H9 (cell line): ENCODE measurements around the gene CTPS2. TPM values are rescaled to one million over a fixed set of nuclear protein-coding genes. Genes with fewer than 3 reads are reported as not detected.
A peak's percentile ranks its signal among the peaks of the same experiment; 100 is the strongest.

Experiments
- DNase-seq: peaks from one replicate; pipeline ENCODE4 v3.0.0-alpha.2; 2017
- H2AFZ ChIP-seq: one replicate; pipeline ENCODE4 v1.6.1; 2013; ENCODE audit warnings: mild to moderate bottlenecking, low read length, control low read depth, moderate library complexity
- H2AK5ac ChIP-seq: 2 replicates; pipeline ENCODE4 v1.6.1; 2013; ENCODE audit warnings: low read length, control low read depth, mixed read lengths; ENCODE audit not compliant: insufficient read length
- H2BK120ac ChIP-seq: one replicate; pipeline ENCODE4 v1.6.1; 2013; ENCODE audit warnings: low read depth, mild to moderate bottlenecking, low read length, control low read depth, inconsistent platforms; ENCODE audit not compliant: poor library complexity, severe bottlenecking
- H2BK12ac ChIP-seq: 2 replicates; pipeline ENCODE4 v1.6.1; 2013; ENCODE audit warnings: low read length, control low read depth, mixed read lengths, low read depth; ENCODE audit not compliant: insufficient read length
- H2BK15ac ChIP-seq: 2 replicates; pipeline ENCODE4 v1.6.1; 2013; ENCODE audit warnings: low read depth, low read length, control low read depth
- H2BK20ac ChIP-seq: one replicate; pipeline ENCODE4 v1.6.1; 2013; ENCODE audit warnings: low read depth, mild to moderate bottlenecking, low read length, control low read depth, inconsistent platforms; ENCODE audit not compliant: poor library complexity, severe bottlenecking
- H2BK5ac ChIP-seq: 2 replicates; pipeline ENCODE4 v1.6.1; 2013; ENCODE audit warnings: low read length, control low read depth, mixed read lengths; ENCODE audit not compliant: insufficient read length
- H3K14ac ChIP-seq: 2 replicates; pipeline ENCODE4 v1.6.1; 2013; ENCODE audit warnings: low read length, control low read depth; ENCODE audit not compliant: insufficient read depth
- H3K18ac ChIP-seq: 2 replicates; pipeline ENCODE4 v1.6.1; 2013; ENCODE audit warnings: low read depth, mild to moderate bottlenecking, mixed read lengths, low read length, control low read depth; ENCODE audit not compliant: insufficient read length
- H3K23ac ChIP-seq: 2 replicates; pipeline ENCODE4 v1.6.1; 2013; ENCODE audit warnings: low read length, control low read depth, mixed read lengths, low read depth; ENCODE audit not compliant: insufficient read length
- H3K23me2 ChIP-seq: 2 replicates; pipeline ENCODE4 v1.6.1; 2013; ENCODE audit warnings: low read depth, mild to moderate bottlenecking, mixed read lengths, low read length, control low read depth; ENCODE audit not compliant: insufficient read length, poor library complexity, severe bottlenecking
- H3K27ac ChIP-seq: 2 replicates; pipeline ENCODE4 v1.5.1; 2013; ENCODE audit warnings: low read length, control low read depth, mixed read lengths, low read depth; ENCODE audit not compliant: insufficient read length
- H3K27me3 ChIP-seq: 2 replicates; pipeline ENCODE4 v1.6.1; 2013; ENCODE audit warnings: low read length, control low read depth, inconsistent platforms; ENCODE audit not compliant: insufficient read depth
- H3K4ac ChIP-seq: 2 replicates; pipeline ENCODE4 v1.6.1; 2013; ENCODE audit warnings: low read depth, mild to moderate bottlenecking, control low read depth, inconsistent platforms, low read length, moderate library complexity
- H3K4me1 ChIP-seq: 2 replicates; pipeline ENCODE4 v1.6.1; 2013; ENCODE audit warnings: low read length, control low read depth, inconsistent platforms; ENCODE audit not compliant: insufficient read depth
- H3K4me2 ChIP-seq: 2 replicates; pipeline ENCODE4 v1.6.1; 2013; ENCODE audit warnings: low read length, control low read depth, mixed read lengths; ENCODE audit not compliant: insufficient read length, insufficient read depth
- H3K56ac ChIP-seq: 2 replicates; pipeline ENCODE4 v1.6.1; 2013; ENCODE audit warnings: low read depth, mild to moderate bottlenecking, mixed read lengths, low read length, control low read depth; ENCODE audit not compliant: insufficient read length
- H3K79me1 ChIP-seq: 2 replicates; pipeline ENCODE4 v1.6.1; 2013; ENCODE audit warnings: low read depth, mild to moderate bottlenecking, moderate library complexity, low read length, control low read depth, inconsistent platforms; ENCODE audit not compliant: insufficient read depth, poor library complexity, severe bottlenecking
- H3K79me2 ChIP-seq: 2 replicates; pipeline ENCODE4 v1.6.1; 2013; ENCODE audit warnings: low read length, control low read depth, inconsistent platforms; ENCODE audit not compliant: insufficient read depth
- H3K9ac ChIP-seq: 2 replicates; pipeline ENCODE4 v1.6.1; 2013; ENCODE audit warnings: low read length, control low read depth, mixed read lengths; ENCODE audit not compliant: insufficient read length; ENCODE audit errors: extremely low read depth
- H3K9me3 ChIP-seq: one replicate; pipeline ENCODE4 v1.6.1; 2013; ENCODE audit warnings: low read depth, low read length, inconsistent platforms; ENCODE audit not compliant: control insufficient read depth
- H3T11ph ChIP-seq: one replicate; pipeline ENCODE4 v1.6.1; 2013; ENCODE audit warnings: mild to moderate bottlenecking, low read length, control low read depth, inconsistent platforms
- H4K20me1 ChIP-seq: one replicate; pipeline ENCODE4 v1.6.1; 2013; ENCODE audit not compliant: control insufficient read depth, insufficient read length, insufficient read depth
- H4K5ac ChIP-seq: 2 replicates; pipeline ENCODE4 v1.6.1; 2013; ENCODE audit warnings: low read depth, mild to moderate bottlenecking, mixed read lengths, low read length, control low read depth; ENCODE audit not compliant: insufficient read length
- H4K8ac ChIP-seq: replicated peaks from 2 replicates; pipeline ENCODE4 v1.6.1; 2013; ENCODE audit warnings: low read length, control low read depth, mixed read lengths, low read depth; ENCODE audit not compliant: insufficient read length
- H4K91ac ChIP-seq: 2 replicates; pipeline ENCODE4 v1.6.1; 2013; ENCODE audit warnings: low read depth, mild to moderate bottlenecking, moderate library complexity, mixed read lengths, low read length, control low read depth; ENCODE audit not compliant: insufficient read length
- H3K27ac Mint-ChIP-seq, 3 experiments: 2 replicates in 2 of 3; 3 replicates in 1 of 3; pipeline ENCODE4 v1.8.0; 2020 to 2021; ENCODE audit warnings: mixed read lengths in 3 of 3, mild to moderate bottlenecking in 1 of 3, moderate library complexity in 1 of 3
- H3K27me3 Mint-ChIP-seq: 2 replicates; pipeline ENCODE4 v1.8.0; 2021; ENCODE audit warnings: low read depth, mild to moderate bottlenecking, moderate library complexity, mixed read lengths
- H3K36me3 Mint-ChIP-seq, 3 experiments: 2 replicates in 2 of 3; 3 replicates in 1 of 3; pipeline ENCODE4 v1.8.0; 2020 to 2021; ENCODE audit warnings: low read depth in 3 of 3, mixed read lengths in 3 of 3; ENCODE audit not compliant: insufficient read depth in 1 of 3
- H3K4me1 Mint-ChIP-seq, 2 experiments: 2 replicates each; pipeline ENCODE4 v1.8.0; 2020; ENCODE audit warnings: mixed read lengths in 2 of 2
- H3K4me3 Mint-ChIP-seq, 2 experiments: 2 replicates in 1 of 2; 3 replicates in 1 of 2; pipeline ENCODE4 v1.8.0; 2020 to 2021; ENCODE audit warnings: mild to moderate bottlenecking in 2 of 2, mixed read lengths in 2 of 2, moderate library complexity in 1 of 2
- H3K9me3 Mint-ChIP-seq, 2 experiments: 2 replicates in 1 of 2; 3 replicates in 1 of 2; pipeline ENCODE4 v1.8.0; 2020; ENCODE audit warnings: mild to moderate bottlenecking in 2 of 2, mixed read lengths in 2 of 2, moderate library complexity in 1 of 2
- CTCF ChIP-seq: fragments of 200-600 bp; sonication (generic); conservative IDR thresholded peaks from 3 replicates; pipeline ENCODE4 v1.8.0; 2021; ENCODE audit warnings: antibody characterized with exemption, mild to moderate bottlenecking
- WGBS: extraction: QIAGEN DNeasy Blood & Tissue Kit; methylation state at CpG from one replicate; pipeline ENCODE4 v1.1.7; 2013; ENCODE audit warnings: missing lambda C conversion rate, low lambda C conversion rate, mixed read lengths; ENCODE audit not compliant: insufficient read length; ENCODE audit errors: extremely low coverage; 5-methylcytosine and 5-hydroxymethylcytosine counted together
- total RNA-seq: library from RNA; stranded (reverse); gene quantifications from 2 replicates; pipeline ENCODE4 v1.2.1, GENCODE V29; 2021

Gene CTPS2
- total RNA-seq, 1 experiment from 2014 or later = 69.7 TPM

GRCh38 chrX:16745102-16745501 lies 32.6 kb upstream of the CTPS2 start:
- no peak overlapping the region for H3K27ac ChIP-seq
- no peaks in the 10 kb centered on the region for H3K23me2 ChIP-seq
- H3K18ac ChIP-seq = no peak overlapping the region
- Mint-ChIP-seq H3K9me3 (no peaks in the 10 kb centered on the region), H3K27me3 (no peaks in the 10 kb centered on the region), H3K4me1 (no peaks in the 10 kb centered on the region), H3K4me3 (no peak overlapping the region), H3K27ac (0 out of 7 replicates have a peak overlapping the region, but pooled peaks of 2 of the 3 experiments have one; percentile 68 to 70), H3K36me3 (peaks cover 51 to 93% (median 83%) of the 10 kb centered on the region in 3 experiments; a peak in 6 of 7 replicates)
- H4K91ac ChIP-seq = no peak overlapping the region
- H2AK5ac ChIP-seq = no peak overlapping the region
- no peak for DNase-seq
- no peak overlapping the region for H3K9ac ChIP-seq
- no peak overlapping the region for H2BK12ac ChIP-seq
- WGBS = no CpG with 5 or more reads among the region's 5 CpGs
- H4K5ac ChIP-seq = no peak overlapping the region
- no peak overlapping the region for H3T11ph ChIP-seq
- no peak overlapping the region for H3K56ac ChIP-seq
- no peak overlapping the region for H2AFZ ChIP-seq
- no peak overlapping the region for H2BK120ac ChIP-seq
- no peaks in the 10 kb centered on the region for H3K79me1 ChIP-seq
- H3K4ac ChIP-seq = no peak overlapping the region
- no peak overlapping the region for H3K14ac ChIP-seq
- no peak overlapping the region for H2BK20ac ChIP-seq
- no peak overlapping the region for H2BK15ac ChIP-seq
- no peaks in the 10 kb centered on the region for H3K9me3 ChIP-seq
- no peaks in the 10 kb centered on the region for H3K4me1 ChIP-seq
- no peak for TF ChIP-seq CTCF
- no peaks in the 10 kb centered on the region for H4K20me1 ChIP-seq
- no peaks in the 10 kb centered on the region for H3K27me3 ChIP-seq
- H3K4me2 ChIP-seq = no peak overlapping the region
- H3K23ac ChIP-seq = no peak overlapping the region
- H2BK5ac ChIP-seq = no peak overlapping the region
- no peak overlapping the region for H4K8ac ChIP-seq
- H3K79me2 ChIP-seq = no peaks in the 10 kb centered on the region
